Measurements from ENCODE around the gene SLC22A7.

SLC22A7 gene

GRCh38 chr6:43269273-43270007, 28.6 kb upstream of the SLC22A7 start:
- no peaks in the 10 kb centered on the region for H3K36me3 ChIP-seq (ENCODE audit: low read length)
- H3K4me3 ChIP-seq (ENCODE audit: insufficient read depth, low read length, poor library complexity, severe bottlenecking), result no peak overlapping the region
- no peak for TF ChIP-seq CTCF (IDR thresholded peaks at IDR 0.05; ENCODE audit: insufficient read depth, low read length, poor library complexity, severe bottlenecking)
- TF ChIP-seq EZH2phosphoT487 (conservative IDR thresholded peaks at IDR 0.05; ENCODE audit: low read length), result no peak
- no peaks in the 10 kb centered on the region for H3K79me2 ChIP-seq (ENCODE audit: insufficient read depth, low read length)
- no peaks in the 10 kb centered on the region; the same call in 1 of the 2 replicates for H3F3A ChIP-seq (ENCODE audit: insufficient read depth)
- H3K9me2 ChIP-seq (replicated peaks; ENCODE audit: insufficient read depth, low read length), result no peaks in the 10 kb centered on the region
- no peaks in the 10 kb centered on the region for H3K9me3 ChIP-seq (ENCODE audit: insufficient read depth, low read length)
- peak overlapping the region; percentile 11 for H3K9ac ChIP-seq (ENCODE audit: low read length)
- no peak overlapping the region for H3K27ac ChIP-seq (ENCODE audit: low read depth, low read length)
- H3K27me3 ChIP-seq (ENCODE audit: low read length), result no peaks in the 10 kb centered on the region
- peak overlapping the region; percentile 42 for H2AFZ ChIP-seq (ENCODE audit: low read depth, low read length, severe bottlenecking)
- H3K4me2 ChIP-seq (ENCODE audit: low read depth, low read length, poor library complexity, severe bottlenecking), result peak overlapping the region; percentile 42
- H4K20me1 ChIP-seq (ENCODE audit: low read depth, low read length), result no peaks in the 10 kb centered on the region

- no peaks in the 10 kb centered on the region for H3K79me2 ChIP-seq (ENCODE audit: insufficient read depth, low read length)
- peak overlapping the region; percentile 4 for H3K4me2 ChIP-seq (ENCODE audit: low read depth, low read length, poor library complexity, severe bottlenecking)
- H3F3A ChIP-seq (ENCODE audit: insufficient read depth), result no peaks in the 10 kb centered on the region; the same call in 1 of the 2 replicates
- no peaks in the 10 kb centered on the region for H4K20me1 ChIP-seq (ENCODE audit: low read depth, low read length)
- H3K27me3 ChIP-seq (ENCODE audit: low read length), result no peaks in the 10 kb centered on the region
- TF ChIP-seq CTCF (IDR thresholded peaks at IDR 0.05; ENCODE audit: insufficient read depth, low read length, poor library complexity, severe bottlenecking) (no peak), EZH2phosphoT487 (conservative IDR thresholded peaks at IDR 0.05; ENCODE audit: low read length) (no peak)
- H3K4me3 ChIP-seq (ENCODE audit: insufficient read depth, low read length, poor library complexity, severe bottlenecking), result no peak overlapping the region
- H3K27ac ChIP-seq (ENCODE audit: low read depth, low read length), result no peak overlapping the region
- H3K9ac ChIP-seq (ENCODE audit: low read length), result no peak overlapping the region
- H3K9me3 ChIP-seq (ENCODE audit: insufficient read depth, low read length), result no peaks in the 10 kb centered on the region
- no peaks in the 10 kb centered on the region for H3K36me3 ChIP-seq (ENCODE audit: low read length)
- H3K9me2 ChIP-seq (replicated peaks; ENCODE audit: insufficient read depth, low read length), result no peaks in the 10 kb centered on the region
- H2AFZ ChIP-seq (ENCODE audit: low read depth, low read length, severe bottlenecking), result no peak overlapping the region
Measured at GRCh38 chr6:43271103-43271815, 26.8 kb upstream of the SLC22A7 start.

GRCh38 chr6:43271944-43272343, 26.1 kb upstream of the SLC22A7 start:
- Histone ChIP-seq H3K36me3 (ENCODE audit: low read length) (no peaks in the 10 kb centered on the region), H3K27me3 (ENCODE audit: low read length) (no peaks in the 10 kb centered on the region), H3K79me2 (ENCODE audit: insufficient read depth, low read length) (no peaks in the 10 kb centered on the region), H3K9ac (ENCODE audit: low read length) (no peak overlapping the region), H3K4me3 (ENCODE audit: insufficient read depth, low read length, poor library complexity, severe bottlenecking) (no peak overlapping the region), H3K27ac (ENCODE audit: low read depth, low read length) (no peak overlapping the region), H2AFZ (ENCODE audit: low read depth, low read length, severe bottlenecking) (no peak overlapping the region), H3F3A (ENCODE audit: insufficient read depth) (no peaks in the 10 kb centered on the region; the same call in 1 of the 2 replicates), H3K9me3 (ENCODE audit: insufficient read depth, low read length) (no peaks in the 10 kb centered on the region), H3K4me2 (ENCODE audit: low read depth, low read length, poor library complexity, severe bottlenecking) (no peak overlapping the region), H3K9me2 (replicated peaks; ENCODE audit: insufficient read depth, low read length) (no peaks in the 10 kb centered on the region), H4K20me1 (ENCODE audit: low read depth, low read length) (no peaks in the 10 kb centered on the region)
- TF ChIP-seq EZH2phosphoT487 (conservative IDR thresholded peaks at IDR 0.05; ENCODE audit: low read length) (no peak), CTCF (IDR thresholded peaks at IDR 0.05; ENCODE audit: insufficient read depth, low read length, poor library complexity, severe bottlenecking) (no peak)
